ENCODE data around the gene HTR7. TPM values are rescaled to one million over a fixed set of nuclear protein-coding genes. Genes with fewer than 3 reads are reported as not detected.

Gene HTR7
- total and polyA plus RNA-seq, 9 of the 15 experiments (the other 6 are each of a cell fraction or from before 2014, with no cell fraction given), result 0.07 to 0.33 (median 0.18) TPM

DNA sequence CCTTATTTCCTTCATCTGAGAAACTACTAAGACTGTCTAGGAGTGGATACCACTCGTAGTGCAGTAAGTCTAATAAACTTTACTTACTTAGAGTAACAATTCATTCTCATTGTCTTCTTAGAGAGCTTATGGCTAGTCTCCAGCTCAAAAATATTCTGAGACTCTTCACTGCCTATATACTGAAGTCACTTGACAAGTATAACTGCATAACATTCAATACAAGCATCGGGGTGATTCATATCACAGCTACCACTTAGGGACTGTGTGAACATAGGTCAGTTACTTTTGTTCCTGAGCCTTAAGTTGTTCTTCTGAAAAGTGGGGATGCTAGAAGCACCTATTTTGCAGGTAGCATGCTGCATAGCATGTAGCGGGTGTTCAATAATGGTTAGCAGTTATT is 111.0 kb downstream of the HTR7 start:
- FAIRE-seq (no peak), DNase-seq (ENCODE audit: extremely low read depth in 1 of 4, low spot score in 3 of 4) (no peak), ATAC-seq (no peak)
- no peaks in the 10 kb centered on the region for H4K20me1 ChIP-seq (replicated peaks; ENCODE audit: control insufficient read depth, insufficient read depth, low read length)
- H3K9me1 ChIP-seq (ENCODE audit: control insufficient read depth, insufficient read depth, low read length), result no peaks in the 10 kb centered on the region
- H3K27me3 ChIP-seq (ENCODE audit: control insufficient read depth in 2 of 2, insufficient read depth in 2 of 2, low read length in 2 of 2), result no peaks in the 10 kb centered on the region
- no peak overlapping the region for H3K9ac ChIP-seq (ENCODE audit: insufficient read depth in 1 of 2, low read depth in 2 of 2, low read length in 2 of 2)
- POLR2A ChIA-PET, result no interaction called here
- no peak overlapping the region for H2AFZ ChIP-seq (ENCODE audit: low read depth, low read length)
- in situ Hi-C loops (cut with MboI) (no loop called here), intact Hi-C loops (cut with micrococcal nuclease) (loop anchor here (10.0 kb wide), 1 partner anchor 952 kb away; no protein-coding TSS in a partner anchor)
- H3K36me3 ChIP-seq (ENCODE audit: control insufficient read depth, insufficient read depth, low read length), result no peaks in the 10 kb centered on the region
- no peaks in the 10 kb centered on the region for H3K9me3 ChIP-seq (replicated peaks; ENCODE audit: control insufficient read depth, insufficient read depth, low read depth, low read length)
- no TSS peak for BruUV-seq (replicated peaks)
- no peak overlapping the region for H3K4me3 ChIP-seq
- no peak overlapping the region for H3K4me2 ChIP-seq (ENCODE audit: insufficient read depth, low read length)
- no peak overlapping the region for H3K27ac ChIP-seq (ENCODE audit: extremely low read depth, low read depth, low read length)
- 2% methylated on average over 3 of the region's 3 CpGs for WGBS (ENCODE audit: insufficient coverage, low coverage, missing lambda C conversion rate)
- H3K4me1 ChIP-seq (replicated peaks in 1 of 2; ENCODE audit: control insufficient read depth in 2 of 2, insufficient read depth in 2 of 2, low read length in 2 of 2), result no peaks in the 10 kb centered on the region
- CTCF ChIA-PET (ENCODE audit: low intra/inter-chr PET ratio), result no interaction called here
- H3K79me2 ChIP-seq (ENCODE audit: control insufficient read depth, insufficient read depth, low read length), result no peaks in the 10 kb centered on the region
- no peak for TF ChIP-seq ZNF76 (CRISPR knock-in tag; IDR thresholded peaks at IDR 0.05; ENCODE audit: borderline replicate concordance)
- TF ChIP-seq, protein P1, sequence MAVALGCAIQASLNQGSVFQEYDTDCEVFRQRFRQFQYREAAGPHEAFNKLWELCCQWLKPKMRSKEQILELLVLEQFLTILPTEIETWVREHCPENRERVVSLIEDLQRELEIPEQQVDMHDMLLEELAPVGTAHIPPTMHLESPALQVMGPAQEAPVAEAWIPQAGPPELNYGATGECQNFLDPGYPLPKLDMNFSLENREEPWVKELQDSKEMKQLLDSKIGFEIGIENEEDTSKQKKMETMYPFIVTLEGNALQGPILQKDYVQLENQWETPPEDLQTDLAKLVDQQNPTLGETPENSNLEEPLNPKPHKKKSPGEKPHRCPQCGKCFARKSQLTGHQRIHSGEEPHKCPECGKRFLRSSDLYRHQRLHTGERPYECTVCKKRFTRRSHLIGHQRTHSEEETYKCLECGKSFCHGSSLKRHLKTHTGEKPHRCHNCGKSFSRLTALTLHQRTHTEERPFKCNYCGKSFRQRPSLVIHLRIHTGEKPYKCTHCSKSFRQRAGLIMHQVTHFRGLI (CRISPR knock-in tag; IDR thresholded peaks at IDR 0.05), result no peak
- TF ChIP-seq MAZ (CRISPR knock-in tag; conservative IDR thresholded peaks at IDR 0.05 in 1 of 2, IDR thresholded peaks at IDR 0.05 in 1 of 2), result no peak
- TF ChIP-seq SIN3B (IDR thresholded peaks at IDR 0.05; ENCODE audit: low read depth), result no peak
- TF ChIP-seq RBM22 (IDR thresholded peaks at IDR 0.05; ENCODE audit: low read depth, low read length, poor library complexity, severe bottlenecking), result no peak
- TF ChIP-seq, protein P2, sequence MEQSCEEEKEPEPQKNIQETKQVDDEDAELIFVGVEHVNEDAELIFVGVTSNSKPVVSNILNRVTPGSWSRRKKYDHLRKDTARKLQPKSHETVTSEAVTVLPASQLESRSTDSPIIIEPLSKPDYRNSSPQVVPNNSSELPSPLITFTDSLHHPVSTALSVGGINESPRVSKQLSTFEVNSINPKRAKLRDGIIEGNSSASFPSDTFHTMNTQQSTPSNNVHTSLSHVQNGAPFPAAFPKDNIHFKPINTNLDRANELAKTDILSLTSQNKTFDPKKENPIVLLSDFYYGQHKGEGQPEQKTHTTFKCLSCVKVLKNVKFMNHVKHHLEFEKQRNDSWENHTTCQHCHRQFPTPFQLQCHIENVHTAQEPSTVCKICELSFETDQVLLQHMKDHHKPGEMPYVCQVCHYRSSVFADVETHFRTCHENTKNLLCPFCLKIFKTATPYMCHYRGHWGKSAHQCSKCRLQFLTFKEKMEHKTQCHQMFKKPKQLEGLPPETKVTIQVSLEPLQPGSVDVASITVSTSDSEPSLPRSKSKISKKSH (CRISPR knock-in tag; IDR thresholded peaks at IDR 0.05), result no peak
- TF ChIP-seq POLR2A (conservative IDR thresholded peaks at IDR 0.05), result no peak
- TF ChIP-seq, protein P3, sequence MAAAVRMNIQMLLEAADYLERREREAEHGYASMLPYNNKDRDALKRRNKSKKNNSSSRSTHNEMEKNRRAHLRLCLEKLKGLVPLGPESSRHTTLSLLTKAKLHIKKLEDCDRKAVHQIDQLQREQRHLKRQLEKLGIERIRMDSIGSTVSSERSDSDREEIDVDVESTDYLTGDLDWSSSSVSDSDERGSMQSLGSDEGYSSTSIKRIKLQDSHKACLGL (CRISPR knock-in tag; IDR thresholded peaks at IDR 0.05; ENCODE audit: borderline replicate concordance, poor library complexity, severe bottlenecking), result no peak
- TF ChIP-seq TEAD1 (CRISPR knock-in tag; IDR thresholded peaks at IDR 0.05), result no peak
- TF ChIP-seq KDM5B (IDR thresholded peaks at IDR 0.05; ENCODE audit: insufficient replicate concordance, low read depth, low read length), result no peak
- TF ChIP-seq, protein P4, sequence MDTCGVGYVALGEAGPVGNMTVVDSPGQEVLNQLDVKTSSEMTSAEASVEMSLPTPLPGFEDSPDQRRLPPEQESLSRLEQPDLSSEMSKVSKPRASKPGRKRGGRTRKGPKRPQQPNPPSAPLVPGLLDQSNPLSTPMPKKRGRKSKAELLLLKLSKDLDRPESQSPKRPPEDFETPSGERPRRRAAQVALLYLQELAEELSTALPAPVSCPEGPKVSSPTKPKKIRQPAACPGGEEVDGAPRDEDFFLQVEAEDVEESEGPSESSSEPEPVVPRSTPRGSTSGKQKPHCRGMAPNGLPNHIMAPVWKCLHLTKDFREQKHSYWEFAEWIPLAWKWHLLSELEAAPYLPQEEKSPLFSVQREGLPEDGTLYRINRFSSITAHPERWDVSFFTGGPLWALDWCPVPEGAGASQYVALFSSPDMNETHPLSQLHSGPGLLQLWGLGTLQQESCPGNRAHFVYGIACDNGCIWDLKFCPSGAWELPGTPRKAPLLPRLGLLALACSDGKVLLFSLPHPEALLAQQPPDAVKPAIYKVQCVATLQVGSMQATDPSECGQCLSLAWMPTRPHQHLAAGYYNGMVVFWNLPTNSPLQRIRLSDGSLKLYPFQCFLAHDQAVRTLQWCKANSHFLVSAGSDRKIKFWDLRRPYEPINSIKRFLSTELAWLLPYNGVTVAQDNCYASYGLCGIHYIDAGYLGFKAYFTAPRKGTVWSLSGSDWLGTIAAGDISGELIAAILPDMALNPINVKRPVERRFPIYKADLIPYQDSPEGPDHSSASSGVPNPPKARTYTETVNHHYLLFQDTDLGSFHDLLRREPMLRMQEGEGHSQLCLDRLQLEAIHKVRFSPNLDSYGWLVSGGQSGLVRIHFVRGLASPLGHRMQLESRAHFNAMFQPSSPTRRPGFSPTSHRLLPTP (IDR thresholded peaks at IDR 0.05; ENCODE audit: borderline replicate concordance, extremely low read depth, insufficient read length), result no peak
- no peak for TF ChIP-seq ZNF586 (CRISPR knock-in tag; conservative IDR thresholded peaks at IDR 0.05)
- no peak for TF ChIP-seq TEAD4 (IDR thresholded peaks at IDR 0.05; ENCODE audit: low read length)
- TF ChIP-seq TEAD4 (CRISPR knock-in tag; IDR thresholded peaks at IDR 0.05; ENCODE audit: borderline replicate concordance), result no peak
- TF ChIP-seq TBL1XR1 (IDR thresholded peaks at IDR 0.05; ENCODE audit: low read length in 2 of 2), result no peak
- TF ChIP-seq HDAC2 (IDR thresholded peaks at IDR 0.05), result no peak

All from K562 (cell line).